ENCODE results near the gene UCK2.

UCK2 gene

DNA sequence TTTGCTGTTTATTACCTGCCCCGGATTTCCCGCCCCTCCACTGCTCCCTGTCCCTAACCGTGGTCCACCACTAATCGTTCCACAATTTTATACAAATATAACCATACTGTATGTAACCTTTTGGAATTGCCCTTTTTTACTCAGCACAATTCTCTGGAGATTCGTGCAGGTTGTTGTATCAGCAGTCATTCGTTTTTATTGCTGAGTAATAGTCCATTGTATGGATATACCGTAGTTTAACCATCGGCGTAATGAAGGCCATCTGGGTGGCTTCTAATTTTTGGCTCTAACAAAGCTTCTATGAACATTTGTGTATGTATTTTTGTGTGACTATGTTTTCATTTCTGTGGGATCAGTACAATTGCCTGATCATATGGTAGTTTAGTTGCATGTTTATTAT is 50.0 kb downstream of the UCK2 start:
- Mint-ChIP-seq H3K36me3 (no peaks in the 10 kb centered on the region), H3K9me3 (no peaks in the 10 kb centered on the region), H3K27ac (no peak overlapping the region), H3K4me3 (no peak overlapping the region), H3K4me1 (peaks cover 30% of the 10 kb centered on the region)
- ATAC-seq: no peak
- no peak for DNase-seq (ENCODE audit: low spot score in 2 of 2)

DNA sequence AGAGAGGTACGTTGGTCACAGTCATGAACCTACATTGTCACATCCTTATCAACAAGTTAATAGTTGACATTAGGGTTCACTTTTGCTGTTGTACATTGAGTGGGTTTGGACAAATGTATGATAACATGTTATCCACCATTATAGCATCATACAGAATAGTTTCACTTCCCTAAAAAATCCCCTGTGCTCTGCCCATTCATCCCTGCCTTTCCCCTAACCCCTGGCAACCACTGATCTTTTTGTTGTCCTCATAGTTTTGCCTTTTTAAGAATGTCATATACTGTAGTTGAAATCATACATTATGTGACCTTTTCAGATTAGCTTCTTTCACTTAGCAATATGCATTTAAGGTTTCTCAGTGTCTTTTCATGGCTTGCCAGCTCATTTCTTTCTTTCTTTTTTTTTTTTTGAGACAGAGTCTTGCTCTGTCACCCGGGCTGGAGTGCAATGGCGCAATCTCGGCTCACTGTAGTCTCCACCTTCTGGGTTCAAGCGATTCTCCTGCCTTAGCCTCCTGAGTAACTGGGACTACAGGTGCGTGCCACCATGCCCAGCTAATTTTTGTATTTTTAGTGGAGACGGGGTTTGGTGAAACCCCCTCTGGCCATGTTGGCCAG is 50.6 kb downstream of the UCK2 start:
- no peaks in the 10 kb centered on the region for H3K9me3 Mint-ChIP-seq
- no peak overlapping the region for H3K4me3 Mint-ChIP-seq
- H3K36me3 Mint-ChIP-seq: no peaks in the 10 kb centered on the region
- ATAC-seq (peak; percentile 73), DNase-seq (ENCODE audit: low spot score in 2 of 2) (no peak)
- peaks cover 30% of the 10 kb centered on the region for H3K4me1 Mint-ChIP-seq
- H3K27ac Mint-ChIP-seq: no peak overlapping the region

DNA sequence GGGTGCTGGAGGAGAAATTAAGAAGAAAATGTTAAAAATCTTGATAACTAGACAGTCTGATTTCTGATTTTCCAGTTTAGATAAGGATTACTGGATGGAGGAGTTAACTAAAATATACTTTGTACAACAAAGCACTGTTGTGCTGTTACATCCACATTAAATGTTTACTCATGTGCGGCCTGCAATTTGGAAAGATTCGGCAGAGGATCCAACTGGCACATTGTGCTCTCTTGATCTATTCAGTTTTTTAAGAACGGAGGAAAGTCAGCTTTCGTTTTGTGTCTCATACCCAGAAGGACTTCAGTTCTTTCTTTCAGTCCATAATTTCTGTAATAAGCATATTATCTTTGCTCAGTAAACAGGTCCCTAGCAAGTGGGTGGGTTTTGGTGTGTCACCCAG is 52.5 kb downstream of the UCK2 start:
- Mint-ChIP-seq H3K9me3 (no peaks in the 10 kb centered on the region), H3K4me3 (no peak overlapping the region), H3K36me3 (no peaks in the 10 kb centered on the region), H3K27ac (no peak overlapping the region), H3K4me1 (peaks cover 35% of the 10 kb centered on the region)
- no peak for ATAC-seq
- no peak for DNase-seq (ENCODE audit: low spot score in 2 of 2)

GRCh38 chr1:165880993-165881392 is 53.6 kb downstream of the UCK2 start:
- DNase-seq (ENCODE audit: low spot score in 2 of 2) (no peak), ATAC-seq (no peak)
- Mint-ChIP-seq H3K36me3 (no peaks in the 10 kb centered on the region), H3K27ac (no peak overlapping the region), H3K4me1 (peaks cover 27% of the 10 kb centered on the region), H3K9me3 (no peaks in the 10 kb centered on the region), H3K4me3 (no peak overlapping the region)

DNA sequence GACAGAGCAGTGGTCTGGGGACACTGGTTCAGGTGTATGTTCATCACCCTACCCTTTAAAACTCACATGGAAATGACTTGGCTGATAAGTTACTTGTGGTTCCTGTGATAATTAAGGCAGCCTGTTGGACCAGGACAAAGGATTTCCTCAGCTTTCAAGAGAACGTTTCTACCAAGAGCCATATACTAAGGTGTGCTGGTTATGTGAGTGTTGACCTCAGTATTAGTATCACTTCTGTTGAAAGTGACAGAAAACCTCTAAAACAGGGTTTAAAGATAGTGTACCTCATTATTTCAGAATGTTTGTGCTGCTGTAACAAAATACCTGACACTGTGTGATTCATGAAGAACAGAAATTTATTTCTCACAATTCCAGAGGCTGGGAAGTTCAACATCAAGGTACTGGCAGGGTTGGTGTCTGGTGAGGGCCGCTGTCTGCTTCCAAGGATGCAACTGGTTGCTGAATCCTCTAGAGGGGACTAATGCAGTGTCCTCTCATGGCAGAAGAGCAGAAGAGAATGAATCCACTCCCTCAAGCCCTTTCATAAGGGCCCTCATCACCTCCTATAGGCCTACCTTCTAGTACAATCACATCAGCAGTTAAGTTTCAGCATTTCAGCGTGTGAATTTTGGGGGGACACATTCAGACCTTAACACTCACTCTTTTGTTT is 54.9 kb downstream of the UCK2 start:
- Mint-ChIP-seq H3K4me1 (peaks cover 27% of the 10 kb centered on the region), H3K36me3 (no peaks in the 10 kb centered on the region), H3K4me3 (no peak overlapping the region), H3K27ac (peak overlapping the region; percentile 32), H3K9me3 (no peaks in the 10 kb centered on the region)
- ATAC-seq (no peak), DNase-seq (ENCODE audit: low spot score in 2 of 2) (no peak)

DNA sequence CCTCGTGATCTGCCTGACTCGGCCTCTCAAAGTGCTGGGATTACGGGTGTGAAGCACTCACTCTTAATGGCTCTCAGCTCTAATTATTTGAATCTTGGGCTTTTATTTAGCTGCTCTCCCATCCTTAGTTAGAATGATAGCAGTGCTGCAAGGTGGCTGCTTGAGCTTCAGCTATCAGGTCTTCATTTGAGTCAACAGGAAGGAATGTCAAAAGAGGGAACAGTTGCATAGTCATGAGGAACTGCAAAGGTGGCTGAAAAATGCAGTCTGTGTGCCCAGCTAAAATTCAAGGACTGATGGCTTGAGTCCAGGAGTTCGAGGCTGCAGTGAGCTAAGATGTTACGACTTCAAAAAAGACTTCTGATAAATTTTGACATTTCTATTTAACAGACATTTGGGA is 55.6 kb downstream of the UCK2 start:
- Mint-ChIP-seq H3K27ac (no peak overlapping the region), H3K9me3 (no peaks in the 10 kb centered on the region), H3K36me3 (no peaks in the 10 kb centered on the region), H3K4me1 (peaks cover 27% of the 10 kb centered on the region), H3K4me3 (no peak overlapping the region)
- DNase-seq (ENCODE audit: low spot score in 2 of 2): no peak
- no peak for ATAC-seq

- Mint-ChIP-seq H3K9me3 (no peaks in the 10 kb centered on the region), H3K27ac (no peak overlapping the region), H3K4me1 (peaks cover 22% of the 10 kb centered on the region), H3K36me3 (peaks cover 5% of the 10 kb centered on the region), H3K4me3 (no peak overlapping the region)
- DNase-seq (ENCODE audit: low spot score in 2 of 2) (no peak), ATAC-seq (no peak)
These were observed 56.7 kb downstream of the UCK2 start for GRCh38 chr1:165884009-165884689.

GRCh38 chr1:165884690-165885304 is 57.4 kb downstream of the UCK2 start:
- DNase-seq (ENCODE audit: low spot score in 2 of 2): no peak
- Mint-ChIP-seq H3K9me3 (no peaks in the 10 kb centered on the region), H3K36me3 (peaks cover 5% of the 10 kb centered on the region), H3K4me1 (peaks cover 20% of the 10 kb centered on the region), H3K4me3 (no peak overlapping the region), H3K27ac (no peak overlapping the region)
- ATAC-seq: no peak

DNA sequence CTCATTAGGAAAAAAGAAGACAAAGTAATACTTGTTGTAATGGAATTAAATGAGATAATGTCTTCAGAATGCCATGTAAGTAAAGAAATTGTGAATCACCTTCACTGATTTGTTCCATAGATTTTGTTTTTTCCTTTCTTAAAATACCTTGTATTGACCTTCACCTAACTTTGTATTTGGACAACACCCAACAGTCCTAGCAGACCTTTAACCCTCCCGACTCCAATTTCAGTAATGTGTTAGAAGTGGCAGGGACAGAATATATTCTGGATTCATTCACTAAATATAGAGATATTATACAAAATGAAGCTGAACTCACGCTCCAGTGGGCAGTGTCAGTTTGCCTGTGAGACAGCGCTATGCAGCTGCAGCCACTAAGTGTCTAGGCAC is 57.9 kb downstream of the UCK2 start:
- H3K9me3 Mint-ChIP-seq: no peaks in the 10 kb centered on the region
- ATAC-seq (no peak), DNase-seq (ENCODE audit: low spot score in 2 of 2) (no peak)
- peaks cover 20% of the 10 kb centered on the region for H3K4me1 Mint-ChIP-seq
- no peak overlapping the region for H3K27ac Mint-ChIP-seq
- H3K4me3 Mint-ChIP-seq: no peak overlapping the region
- H3K36me3 Mint-ChIP-seq: peaks cover 5% of the 10 kb centered on the region

- ATAC-seq: no peak
- Mint-ChIP-seq H3K36me3 (peaks cover 13% of the 10 kb centered on the region), H3K27ac (peak overlapping the region; percentile 53)
These were observed 58.8 kb downstream of the UCK2 start for GRCh38 chr1:165886193-165886592.

GRCh38 chr1:165886983-165887382 is 59.6 kb downstream of the UCK2 start:
- no peak for DNase-seq (ENCODE audit: low spot score in 2 of 2)
- Mint-ChIP-seq H3K4me3 (no peak overlapping the region), H3K27ac (no peak overlapping the region), H3K36me3 (peaks cover 21% of the 10 kb centered on the region), H3K4me1 (peaks cover 22% of the 10 kb centered on the region), H3K9me3 (no peaks in the 10 kb centered on the region)
- ATAC-seq: no peak

More at GRCh38 chr1:165886193-165886592, 58.8 kb downstream of the UCK2 start:
- Mint-ChIP-seq H3K4me1 (peaks cover 22% of the 10 kb centered on the region), H3K4me3 (no peak overlapping the region), H3K9me3 (no peaks in the 10 kb centered on the region)
- no peak for DNase-seq (ENCODE audit: low spot score in 2 of 2)

GRCh38 chr1:165887877-165888551 is 60.6 kb downstream of the UCK2 start:
- ATAC-seq (no peak), DNase-seq (ENCODE audit: low spot score in 2 of 2) (no peak)
- H3K4me1 Mint-ChIP-seq: peaks cover 28% of the 10 kb centered on the region
- no peak overlapping the region for H3K4me3 Mint-ChIP-seq
- H3K9me3 Mint-ChIP-seq: no peaks in the 10 kb centered on the region
- H3K27ac Mint-ChIP-seq: no peak overlapping the region
- peaks cover 31% of the 10 kb centered on the region for H3K36me3 Mint-ChIP-seq

- ATAC-seq (no peak), DNase-seq (ENCODE audit: low spot score in 2 of 2) (no peak)
- Mint-ChIP-seq H3K4me1 (peaks cover 26% of the 10 kb centered on the region), H3K9me3 (no peaks in the 10 kb centered on the region), H3K27ac (no peak overlapping the region), H3K36me3 (peaks cover 34% of the 10 kb centered on the region), H3K4me3 (no peak overlapping the region)
These were observed 61.1 kb downstream of the UCK2 start for GRCh38 chr1:165888552-165888920.

GRCh38 chr1:165890684-165891083 is 63.3 kb downstream of the UCK2 start:
- Mint-ChIP-seq H3K4me1 (peaks cover 14% of the 10 kb centered on the region), H3K4me3 (no peak overlapping the region), H3K36me3 (peaks cover 53% of the 10 kb centered on the region), H3K27ac (peak overlapping the region; percentile 27), H3K9me3 (no peaks in the 10 kb centered on the region)
- ATAC-seq (no peak), DNase-seq (ENCODE audit: low spot score in 2 of 2) (no peak)

DNA sequence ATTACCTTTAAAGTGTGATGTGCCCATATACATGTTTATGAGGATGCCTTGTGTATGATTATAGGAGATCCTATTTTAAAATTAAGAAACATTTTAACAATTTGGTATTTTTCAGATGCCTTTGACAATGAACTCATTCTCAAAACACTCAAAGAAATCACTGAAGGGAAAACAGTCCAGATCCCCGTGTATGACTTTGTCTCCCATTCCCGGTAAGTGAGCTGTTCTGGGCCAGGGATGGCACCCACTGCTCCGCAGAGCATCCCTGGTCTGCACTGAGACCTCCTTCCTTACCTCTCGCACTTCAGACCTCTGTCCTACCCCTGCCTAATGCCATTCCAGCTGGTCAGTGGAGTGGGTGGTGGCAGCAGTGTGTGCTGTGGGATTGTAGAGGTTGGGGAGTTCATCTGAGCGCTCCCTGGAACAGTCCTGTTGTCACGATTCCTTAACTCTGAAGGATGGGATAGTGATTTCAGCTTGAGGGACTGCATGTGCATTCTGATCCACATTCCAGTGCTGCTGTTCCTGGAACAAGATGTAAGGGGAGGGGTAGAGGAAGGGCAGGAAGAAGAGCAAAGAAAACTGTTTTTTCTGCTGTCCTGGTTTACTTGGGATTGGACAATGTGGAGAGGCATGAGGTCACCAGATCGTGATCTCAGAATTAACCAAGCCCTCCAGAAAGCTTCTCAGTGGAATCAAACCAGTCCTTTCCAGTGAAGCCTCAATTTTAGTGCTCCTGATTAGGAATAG is 63.9 kb downstream of the UCK2 start:
- H3K4me3 Mint-ChIP-seq: no peak overlapping the region
- no peak overlapping the region for H3K27ac Mint-ChIP-seq
- H3K9me3 Mint-ChIP-seq: no peaks in the 10 kb centered on the region
- no peak for DNase-seq (ENCODE audit: low spot score in 2 of 2)
- H3K4me1 Mint-ChIP-seq: peaks cover 14% of the 10 kb centered on the region
- H3K36me3 Mint-ChIP-seq: peaks cover 59% of the 10 kb centered on the region
- no peak for ATAC-seq

Measured in stimulated activated effector memory CD8-positive, alpha-beta T cell treated with anti-CD3 and anti-CD28 coated beads, Interleukin-12 subunit alpha, Interleukin-12 subunit beta, amount 100 ng/mL, for 72 hours (primary cell).